ENCODE measurements around the gene PRKCE. TPM values are rescaled to one million over a fixed set of nuclear protein-coding genes. Genes with fewer than 3 reads are reported as not detected.

Gene PRKCE
- polyA plus RNA-seq, 3 donors: 1.3 to 7.7 (median 2.3) TPM

DNA sequence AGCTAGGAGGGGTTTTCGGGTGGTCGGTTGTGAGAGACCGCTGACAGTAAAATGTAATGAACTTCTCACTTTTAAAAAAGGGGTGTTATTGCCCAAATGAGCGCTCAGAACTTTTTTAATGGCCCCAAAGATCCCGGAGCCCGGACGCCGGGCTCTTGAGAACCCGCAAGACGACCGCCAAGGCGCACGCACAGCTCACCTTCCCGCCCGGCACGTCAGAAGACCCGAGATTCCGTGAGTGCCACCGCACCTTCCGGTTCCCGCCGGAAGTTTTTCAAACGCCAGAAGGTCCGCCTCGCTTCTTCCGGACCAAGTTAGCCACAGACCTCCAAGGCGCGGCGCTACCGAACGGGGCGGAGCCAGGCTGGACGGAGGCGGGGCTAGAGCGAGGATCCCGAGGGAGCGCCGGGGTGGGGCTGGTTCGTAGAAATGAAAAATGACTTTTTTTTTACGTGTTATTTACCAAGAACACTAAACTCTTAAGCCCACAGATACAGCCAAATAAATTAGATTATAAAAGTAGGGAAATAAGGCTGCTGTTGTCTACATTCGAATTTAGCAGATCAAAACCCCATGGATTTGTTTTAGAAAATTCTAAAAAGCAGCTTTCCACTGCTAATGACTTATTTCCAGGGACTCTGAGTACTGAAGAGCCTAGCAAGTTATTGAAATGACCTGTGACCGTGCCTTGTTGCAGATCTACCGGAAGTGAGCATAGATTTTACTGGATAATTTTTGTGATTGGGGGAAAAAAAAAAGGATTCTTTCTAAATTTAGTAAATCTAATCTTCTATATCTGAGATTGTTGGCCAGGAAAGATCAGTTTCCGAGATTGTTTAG lies 40.2 kb upstream of the PRKCE start, which contains the start of gene SRBD1:
TSS of gene SRBD1 (minus strand) at position 248 of the 840 bp plus-strand sequence. CDS start 5,826 bp downstream, outside the sequence.
- Mint-ChIP-seq H3K27me3 (ENCODE audit: low read depth in 3 of 3) (no peaks in the 10 kb centered on the region), H3K4me1 (peaks cover 23% of the 10 kb centered on the region), H3K27ac (peak within 1 kb of the TSS; percentile 90 to 96 (median 94)), H3K36me3 (no peaks in the 10 kb centered on the region), H3K9me3 (no peaks in the 10 kb centered on the region), H3K4me3 (peak within 1 kb of the TSS; percentile 96 to 99)
- no peaks in the 10 kb centered on the region for H3K36me3 ChIP-seq (replicated peaks in 1 of 2; ENCODE audit: control insufficient read depth in 1 of 2, insufficient read depth in 2 of 2, low read length in 2 of 2)
- peak; percentile 75 to 91 (median 89) for DNase-seq
- intact Hi-C loops (cut with micrococcal nuclease): loop anchor here in 1 of 2 donors (10.0 kb wide), 1 partner anchor 1616 kb away; the partner anchor contains the start of gene LRPPRC
- H3K79me2 ChIP-seq (ENCODE audit: insufficient read depth, low read length): peaks cover 35% of the 10 kb centered on the region
- H3K4me2 ChIP-seq (replicated peaks; ENCODE audit: extremely low read depth, low read length, poor library complexity, severe bottlenecking): peak within 1 kb of the TSS; percentile 77
- H2AFZ ChIP-seq (ENCODE audit: insufficient read depth, low read depth, low read length, poor library complexity, severe bottlenecking): peak within 1 kb of the TSS; percentile 92
- TF ChIP-seq, protein P1, sequence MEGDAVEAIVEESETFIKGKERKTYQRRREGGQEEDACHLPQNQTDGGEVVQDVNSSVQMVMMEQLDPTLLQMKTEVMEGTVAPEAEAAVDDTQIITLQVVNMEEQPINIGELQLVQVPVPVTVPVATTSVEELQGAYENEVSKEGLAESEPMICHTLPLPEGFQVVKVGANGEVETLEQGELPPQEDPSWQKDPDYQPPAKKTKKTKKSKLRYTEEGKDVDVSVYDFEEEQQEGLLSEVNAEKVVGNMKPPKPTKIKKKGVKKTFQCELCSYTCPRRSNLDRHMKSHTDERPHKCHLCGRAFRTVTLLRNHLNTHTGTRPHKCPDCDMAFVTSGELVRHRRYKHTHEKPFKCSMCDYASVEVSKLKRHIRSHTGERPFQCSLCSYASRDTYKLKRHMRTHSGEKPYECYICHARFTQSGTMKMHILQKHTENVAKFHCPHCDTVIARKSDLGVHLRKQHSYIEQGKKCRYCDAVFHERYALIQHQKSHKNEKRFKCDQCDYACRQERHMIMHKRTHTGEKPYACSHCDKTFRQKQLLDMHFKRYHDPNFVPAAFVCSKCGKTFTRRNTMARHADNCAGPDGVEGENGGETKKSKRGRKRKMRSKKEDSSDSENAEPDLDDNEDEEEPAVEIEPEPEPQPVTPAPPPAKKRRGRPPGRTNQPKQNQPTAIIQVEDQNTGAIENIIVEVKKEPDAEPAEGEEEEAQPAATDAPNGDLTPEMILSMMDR (IDR thresholded peaks at IDR 0.05): no peak
- no peaks in the 10 kb centered on the region for H3K9me3 ChIP-seq (replicated peaks in 1 of 2; ENCODE audit: control insufficient read depth in 1 of 2, insufficient read depth in 1 of 2, low read length in 2 of 2)
- H4K20me1 ChIP-seq (ENCODE audit: insufficient read depth, low read length): no peaks in the 10 kb centered on the region
- peak within 1 kb of the TSS; percentile 70 for H3K9ac ChIP-seq (ENCODE audit: insufficient read depth, low read length, poor library complexity, severe bottlenecking)
- 0% methylated on average over 27 of the region's 44 CpGs for WGBS (ENCODE audit: insufficient coverage)
- peak within 1 kb of the TSS; percentile 67 to 97 (median 93) for H3K4me3 ChIP-seq (replicated peaks in 1 of 3; ENCODE audit: low read depth in 2 of 3, low read length in 3 of 3)
- H3K27ac ChIP-seq (ENCODE audit: low read depth in 1 of 2, low read length in 2 of 2): peak within 1 kb of the TSS; percentile 67 to 79
- H3K27me3 ChIP-seq (ENCODE audit: control insufficient read depth in 2 of 2, insufficient read depth in 2 of 2, low read length in 2 of 2): no peaks in the 10 kb centered on the region
- H3K4me1 ChIP-seq (ENCODE audit: control insufficient read depth in 1 of 2, insufficient read depth in 2 of 2, low read length in 2 of 2): peaks cover 12 to 17% of the 10 kb centered on the region in 2 donors

DNA sequence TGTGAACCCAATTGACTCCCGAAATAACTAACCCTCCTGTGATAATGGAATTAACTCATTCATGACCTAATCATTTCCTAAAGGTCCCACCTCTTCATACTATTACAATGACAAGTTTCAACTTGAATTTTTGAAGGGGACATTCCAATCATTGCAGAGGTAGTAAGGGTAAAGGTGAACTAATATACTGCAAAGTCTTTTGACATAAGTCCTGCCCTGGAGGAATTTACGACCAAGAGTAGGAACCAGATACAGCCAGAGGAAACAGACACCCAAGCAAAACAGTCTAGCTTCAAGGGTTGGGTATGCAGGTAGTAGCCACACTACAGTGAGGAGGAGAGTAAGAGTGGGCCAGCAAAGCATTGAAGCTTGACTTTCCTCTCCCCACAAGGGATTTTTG lies 39.2 kb upstream of the PRKCE start:
- WGBS (ENCODE audit: insufficient coverage): no CpG with 5 or more reads among the region's 2 CpGs
- no peak overlapping the region for H3K9ac ChIP-seq (ENCODE audit: insufficient read depth, low read length, poor library complexity, severe bottlenecking)
- H3K79me2 ChIP-seq (ENCODE audit: insufficient read depth, low read length): peaks cover 28% of the 10 kb centered on the region
- H3K27ac ChIP-seq (ENCODE audit: low read depth in 1 of 2, low read length in 2 of 2): no peak overlapping the region
- H3K4me3 ChIP-seq (replicated peaks in 1 of 3; ENCODE audit: low read depth in 2 of 3, low read length in 3 of 3): no peak overlapping the region
- no peak for DNase-seq
- intact Hi-C loops (cut with micrococcal nuclease): loop anchor here in 1 of 2 donors (10.0 kb wide), 1 partner anchor 1617 kb away; the partner anchor contains the start of gene LRPPRC
- H3K27ac Mint-ChIP-seq: no peak overlapping the region
- H3K9me3 Mint-ChIP-seq: no peaks in the 10 kb centered on the region
- H3K36me3 Mint-ChIP-seq: no peaks in the 10 kb centered on the region
- no peaks in the 10 kb centered on the region for H3K27me3 Mint-ChIP-seq (ENCODE audit: low read depth in 3 of 3)
- no peaks in the 10 kb centered on the region for H3K27me3 ChIP-seq (ENCODE audit: control insufficient read depth in 2 of 2, insufficient read depth in 2 of 2, low read length in 2 of 2)
- H2AFZ ChIP-seq (ENCODE audit: insufficient read depth, low read depth, low read length, poor library complexity, severe bottlenecking): peak overlapping the region; percentile 5
- H3K36me3 ChIP-seq (replicated peaks in 1 of 2; ENCODE audit: control insufficient read depth in 1 of 2, insufficient read depth in 2 of 2, low read length in 2 of 2): no peaks in the 10 kb centered on the region
- no peak overlapping the region for H3K4me3 Mint-ChIP-seq
- no peak overlapping the region for H3K4me2 ChIP-seq (replicated peaks; ENCODE audit: extremely low read depth, low read length, poor library complexity, severe bottlenecking)
- H3K4me1 ChIP-seq (ENCODE audit: control insufficient read depth in 1 of 2, insufficient read depth in 2 of 2, low read length in 2 of 2): peaks cover 12 to 17% of the 10 kb centered on the region in 2 donors
- H3K4me1 Mint-ChIP-seq: peaks cover 18% of the 10 kb centered on the region
- no peaks in the 10 kb centered on the region for H4K20me1 ChIP-seq (ENCODE audit: insufficient read depth, low read length)
- H3K9me3 ChIP-seq (replicated peaks in 1 of 2; ENCODE audit: control insufficient read depth in 1 of 2, insufficient read depth in 1 of 2, low read length in 2 of 2): no peaks in the 10 kb centered on the region
- TF ChIP-seq, protein P1 (IDR thresholded peaks at IDR 0.05): no peak
